Ovary (tissue), 3 donors: ENCODE results near the gene CXCL9.

Experiments
- POLR2A ChIP-seq: fragments of 450-650 bp; IDR thresholded peaks from one replicate; pipeline ENCODE4 v1.6.1; 2017; ENCODE audit warnings: antibody characterized with exemption, mild to moderate bottlenecking, moderate library complexity
- TF ChIP-seq, protein P1 (sequence below), 3 donors: fragments of 450-650 bp in 2 of 3; fragments of 200-600 bp in 1 of 3; IDR thresholded peaks; one replicate each; pipeline versions ENCODE4 v1.5.1 to v1.8.0; 2016 to 2022; ENCODE audit warnings: antibody characterized with exemption in 3 of 3, mild to moderate bottlenecking in 1 of 3
- donor health status: DM: no; HTN: no; CAD: no.

DNA sequence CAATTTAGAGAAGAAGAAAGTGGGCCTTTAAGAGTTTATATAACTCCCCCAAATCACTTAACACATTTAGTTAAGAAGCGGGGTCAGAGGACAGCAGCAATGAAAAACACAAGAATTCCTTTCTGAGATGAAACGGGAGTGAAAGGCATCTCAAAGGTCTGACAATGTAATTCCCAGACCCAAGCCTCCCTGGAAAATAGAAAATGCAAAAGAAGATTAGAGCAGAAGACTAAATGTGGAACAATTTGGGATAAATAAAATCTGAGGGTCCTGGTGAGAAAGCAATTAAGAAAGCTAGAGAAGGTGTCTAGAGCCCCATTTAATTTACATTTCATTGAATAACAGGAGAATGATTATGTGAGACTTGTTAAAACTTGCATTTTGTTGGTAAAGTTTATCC, 48.1 kb upstream of the CXCL9 start:
- no peak for TF ChIP-seq POLR2A
- TF ChIP-seq, protein P1, sequence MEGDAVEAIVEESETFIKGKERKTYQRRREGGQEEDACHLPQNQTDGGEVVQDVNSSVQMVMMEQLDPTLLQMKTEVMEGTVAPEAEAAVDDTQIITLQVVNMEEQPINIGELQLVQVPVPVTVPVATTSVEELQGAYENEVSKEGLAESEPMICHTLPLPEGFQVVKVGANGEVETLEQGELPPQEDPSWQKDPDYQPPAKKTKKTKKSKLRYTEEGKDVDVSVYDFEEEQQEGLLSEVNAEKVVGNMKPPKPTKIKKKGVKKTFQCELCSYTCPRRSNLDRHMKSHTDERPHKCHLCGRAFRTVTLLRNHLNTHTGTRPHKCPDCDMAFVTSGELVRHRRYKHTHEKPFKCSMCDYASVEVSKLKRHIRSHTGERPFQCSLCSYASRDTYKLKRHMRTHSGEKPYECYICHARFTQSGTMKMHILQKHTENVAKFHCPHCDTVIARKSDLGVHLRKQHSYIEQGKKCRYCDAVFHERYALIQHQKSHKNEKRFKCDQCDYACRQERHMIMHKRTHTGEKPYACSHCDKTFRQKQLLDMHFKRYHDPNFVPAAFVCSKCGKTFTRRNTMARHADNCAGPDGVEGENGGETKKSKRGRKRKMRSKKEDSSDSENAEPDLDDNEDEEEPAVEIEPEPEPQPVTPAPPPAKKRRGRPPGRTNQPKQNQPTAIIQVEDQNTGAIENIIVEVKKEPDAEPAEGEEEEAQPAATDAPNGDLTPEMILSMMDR (IDR thresholded peaks at IDR 0.05) = no peak
